Astrocyte (in vitro differentiated cells and primary cell): Measurements from ENCODE around the gene IMMP2L.

Experiments used
- EZH2 ChIP-seq: IDR thresholded peaks from 2 replicates; pipeline ENCODE4 v1.6.1; 2012; ENCODE audit warnings: mild to moderate bottlenecking, low read length, inconsistent platforms; ENCODE audit not compliant: insufficient read depth
- TF ChIP-seq, protein P1 (sequence below): IDR thresholded peaks from 2 replicates; pipeline ENCODE4 v1.5.1; 2011; ENCODE audit warnings: low read depth, mild to moderate bottlenecking, inconsistent platforms, low read length, moderate library complexity; ENCODE audit not compliant: insufficient read depth

- TF ChIP-seq, protein P1, sequence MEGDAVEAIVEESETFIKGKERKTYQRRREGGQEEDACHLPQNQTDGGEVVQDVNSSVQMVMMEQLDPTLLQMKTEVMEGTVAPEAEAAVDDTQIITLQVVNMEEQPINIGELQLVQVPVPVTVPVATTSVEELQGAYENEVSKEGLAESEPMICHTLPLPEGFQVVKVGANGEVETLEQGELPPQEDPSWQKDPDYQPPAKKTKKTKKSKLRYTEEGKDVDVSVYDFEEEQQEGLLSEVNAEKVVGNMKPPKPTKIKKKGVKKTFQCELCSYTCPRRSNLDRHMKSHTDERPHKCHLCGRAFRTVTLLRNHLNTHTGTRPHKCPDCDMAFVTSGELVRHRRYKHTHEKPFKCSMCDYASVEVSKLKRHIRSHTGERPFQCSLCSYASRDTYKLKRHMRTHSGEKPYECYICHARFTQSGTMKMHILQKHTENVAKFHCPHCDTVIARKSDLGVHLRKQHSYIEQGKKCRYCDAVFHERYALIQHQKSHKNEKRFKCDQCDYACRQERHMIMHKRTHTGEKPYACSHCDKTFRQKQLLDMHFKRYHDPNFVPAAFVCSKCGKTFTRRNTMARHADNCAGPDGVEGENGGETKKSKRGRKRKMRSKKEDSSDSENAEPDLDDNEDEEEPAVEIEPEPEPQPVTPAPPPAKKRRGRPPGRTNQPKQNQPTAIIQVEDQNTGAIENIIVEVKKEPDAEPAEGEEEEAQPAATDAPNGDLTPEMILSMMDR = no peak
- no peak for TF ChIP-seq EZH2
Observed at GRCh38 chr7:110673148-110673547, 889.1 kb downstream of the IMMP2L start.
